Renal pelvis (tissue), 12 donors: ENCODE results near the gene MRPS10. TPM values are rescaled to one million over a fixed set of nuclear protein-coding genes. Genes with fewer than 3 reads are reported as not detected.
A peak's percentile ranks its signal among the peaks of the same experiment; 100 is the strongest.

Experiments used
- DNase-seq: peaks from one replicate; pipeline ENCODE4 v3.0.0-alpha.2; 2013
- long read RNA-seq, 16 experiments: transcript quantifications; one replicate each; lab custom pipeline, GENCODE V29; 2026
- polyA plus RNA-seq, 3 donors: library from polyadenylated mRNA; unstranded; fragments of 120-200 nt; gene quantifications; one replicate each; pipeline ENCODE4 v1.2.1, GENCODE V29; 2013; ENCODE audit not compliant: insufficient read length in 3 of 3

MRPS10 gene
- polyA plus RNA-seq: 10 to 100 TPM; 26.2 to 29.3 (median 26.9) TPM
- long read RNA-seq, donor 1, transcript MRPS10-201 (7 exons, 2,110 nt): major isoform, 29 of 29 reads
- long read RNA-seq, donor 1, partial matches to known transcripts: 0 of 29 reads
- long read RNA-seq, donor 1, other reads (novel, unspliced or antisense): 0 of 29 reads
- long read RNA-seq, donor 2, transcript MRPS10-201 (7 exons, 2,110 nt): major isoform, 14 of 31 reads
- long read RNA-seq, donor 2, partial matches to known transcripts: 12 of 31 reads
- long read RNA-seq, donor 2, other reads (novel, unspliced or antisense): 5 of 31 reads
- long read RNA-seq, donor 3, transcript MRPS10-201 (7 exons, 2,110 nt): major isoform, 18 of 23 reads
- long read RNA-seq, donor 3, partial matches to known transcripts: 5 of 23 reads
- long read RNA-seq, donor 3, other reads (novel, unspliced or antisense): 0 of 23 reads
- long read RNA-seq, donor 4, transcript MRPS10-201 (7 exons, 2,110 nt): major isoform, 22 of 22 reads
- long read RNA-seq, donor 4, partial matches to known transcripts: 0 of 22 reads
- long read RNA-seq, donor 4, other reads (novel, unspliced or antisense): 0 of 22 reads
- long read RNA-seq, donor 5, transcript MRPS10-201 (7 exons, 2,110 nt): major isoform, 7 of 20 reads
- long read RNA-seq, donor 5, partial matches to known transcripts: 13 of 20 reads
- long read RNA-seq, donor 5, other reads (novel, unspliced or antisense): 0 of 20 reads
- long read RNA-seq, donor 6, transcript MRPS10-201 (7 exons, 2,110 nt): major isoform, 29 of 29 reads
- long read RNA-seq, donor 6, partial matches to known transcripts: 0 of 29 reads
- long read RNA-seq, donor 6, other reads (novel, unspliced or antisense): 0 of 29 reads
- long read RNA-seq, donor 7, transcript MRPS10-201 (7 exons, 2,110 nt): major isoform, 20 of 35 reads
- long read RNA-seq, donor 7, partial matches to known transcripts: 15 of 35 reads
- long read RNA-seq, donor 7, other reads (novel, unspliced or antisense): 0 of 35 reads
- long read RNA-seq, donor 8, transcript MRPS10-201 (7 exons, 2,110 nt): major isoform, 10 of 10 reads
- long read RNA-seq, donor 8, partial matches to known transcripts: 0 of 10 reads
- long read RNA-seq, donor 8, other reads (novel, unspliced or antisense): 0 of 10 reads
- long read RNA-seq, donor 9, transcript MRPS10-201 (7 exons, 2,110 nt): major isoform, 21 of 21 reads
- long read RNA-seq, donor 9, partial matches to known transcripts: 0 of 21 reads
- long read RNA-seq, donor 9, other reads (novel, unspliced or antisense): 0 of 21 reads
- long read RNA-seq, donor 10, transcript MRPS10-201 (7 exons, 2,110 nt): major isoform, 14 of 14 reads
- long read RNA-seq, donor 10, partial matches to known transcripts: 0 of 14 reads
- long read RNA-seq, donor 10, other reads (novel, unspliced or antisense): 0 of 14 reads
- long read RNA-seq, donor 11, transcript MRPS10-201 (7 exons, 2,110 nt): major isoform, 9 of 9 reads
- long read RNA-seq, donor 11, partial matches to known transcripts: 0 of 9 reads
- long read RNA-seq, donor 11, other reads (novel, unspliced or antisense): 0 of 9 reads
- long read RNA-seq, donor 12, transcript MRPS10-201 (7 exons, 2,110 nt): major isoform, 24 of 24 reads
- long read RNA-seq, donor 12, partial matches to known transcripts: 0 of 24 reads
- long read RNA-seq, donor 12, other reads (novel, unspliced or antisense): 0 of 24 reads
- long read RNA-seq, donor 13, transcript MRPS10-201 (7 exons, 2,110 nt): major isoform, 11 of 11 reads
- long read RNA-seq, donor 13, partial matches to known transcripts: 0 of 11 reads
- long read RNA-seq, donor 13, other reads (novel, unspliced or antisense): 0 of 11 reads
- long read RNA-seq, donor 14, transcript MRPS10-201 (7 exons, 2,110 nt): major isoform, 37 of 44 reads
- long read RNA-seq, donor 14, partial matches to known transcripts: 7 of 44 reads
- long read RNA-seq, donor 14, other reads (novel, unspliced or antisense): 0 of 44 reads
- long read RNA-seq, donor 15, transcript MRPS10-201 (7 exons, 2,110 nt): major isoform, 32 of 32 reads
- long read RNA-seq, donor 15, partial matches to known transcripts: 0 of 32 reads
- long read RNA-seq, donor 15, other reads (novel, unspliced or antisense): 0 of 32 reads
- long read RNA-seq, donor 16, transcript MRPS10-201 (7 exons, 2,110 nt): major isoform, 18 of 18 reads
- long read RNA-seq, donor 16, partial matches to known transcripts: 0 of 18 reads
- long read RNA-seq, donor 16, other reads (novel, unspliced or antisense): 0 of 18 reads

GRCh38 chr6:42217519-42218367 lies at the start of gene MRPS10:
MRPS10 (minus strand) TSS chr6:42217861; CDS start chr6:42217849, 12 bp downstream.
- peak; percentile 96 for DNase-seq

GRCh38 chr6:42266538-42266937 lies 48.9 kb upstream of the MRPS10 start:
- no peak for DNase-seq

- DNase-seq: no peak
These were observed 47.3 kb upstream of the MRPS10 start for GRCh38 chr6:42264852-42265390.

GRCh38 chr6:42264162-42264851 lies 46.6 kb upstream of the MRPS10 start:
- no peak for DNase-seq

GRCh38 chr6:42263165-42263728 lies 45.6 kb upstream of the MRPS10 start:
- no peak for DNase-seq

GRCh38 chr6:42260972-42261371 lies 43.3 kb upstream of the MRPS10 start:
- DNase-seq: no peak

GRCh38 chr6:42260396-42260888 lies 42.8 kb upstream of the MRPS10 start:
- no peak for DNase-seq

GRCh38 chr6:42259841-42260395 lies 42.3 kb upstream of the MRPS10 start:
- peak; percentile 60 for DNase-seq

- no peak for DNase-seq
These were observed 41.6 kb upstream of the MRPS10 start for GRCh38 chr6:42259286-42259685.

GRCh38 chr6:42257614-42258013 lies 40.0 kb upstream of the MRPS10 start:
- DNase-seq: no peak

GRCh38 chr6:42257063-42257462 lies 39.4 kb upstream of the MRPS10 start:
- peak; percentile 54 for DNase-seq

- DNase-seq: no peak
These were observed 37.4 kb upstream of the MRPS10 start for GRCh38 chr6:42255050-42255449.

- no peak for DNase-seq
These were observed 36.8 kb upstream of the MRPS10 start for GRCh38 chr6:42254505-42254904.

- DNase-seq: no peak
These were observed 34.4 kb upstream of the MRPS10 start for GRCh38 chr6:42251911-42252637.

- no peak for DNase-seq
These were observed 33.8 kb upstream of the MRPS10 start for GRCh38 chr6:42251500-42251899.

GRCh38 chr6:42250274-42250931 lies 32.7 kb upstream of the MRPS10 start:
- DNase-seq: no peak
